Gastroesophageal sphincter (tissue), 3 donors: Measurements from ENCODE around the gene RBM4B.

Experiments
- EP300 ChIP-seq: sonication (generic); formaldehyde crosslinking; IDR thresholded peaks from one replicate; pipeline ENCODE4 v1.6.1; 2017; ENCODE audit warnings: antibody characterized with exemption, mild to moderate bottlenecking
- POLR2A ChIP-seq, 2 donors: fragments of 450-650 bp; IDR thresholded peaks; one replicate each; pipeline ENCODE4 v1.6.1; 2017; ENCODE audit warnings: antibody characterized with exemption in 2 of 2, mild to moderate bottlenecking in 2 of 2, moderate library complexity in 1 of 2
- TF ChIP-seq, protein P1 (sequence below), 4 experiments: fragments of 200-600 bp in 2 of 4; fragments of 450-650 bp in 2 of 4; sonication (generic) in 1 of 4; IDR thresholded peaks; one replicate each; pipeline ENCODE4 v1.5.1; 2017 to 2019; ENCODE audit warnings: antibody characterized with exemption in 4 of 4, mild to moderate bottlenecking in 2 of 4, moderate library complexity in 2 of 4

DNA sequence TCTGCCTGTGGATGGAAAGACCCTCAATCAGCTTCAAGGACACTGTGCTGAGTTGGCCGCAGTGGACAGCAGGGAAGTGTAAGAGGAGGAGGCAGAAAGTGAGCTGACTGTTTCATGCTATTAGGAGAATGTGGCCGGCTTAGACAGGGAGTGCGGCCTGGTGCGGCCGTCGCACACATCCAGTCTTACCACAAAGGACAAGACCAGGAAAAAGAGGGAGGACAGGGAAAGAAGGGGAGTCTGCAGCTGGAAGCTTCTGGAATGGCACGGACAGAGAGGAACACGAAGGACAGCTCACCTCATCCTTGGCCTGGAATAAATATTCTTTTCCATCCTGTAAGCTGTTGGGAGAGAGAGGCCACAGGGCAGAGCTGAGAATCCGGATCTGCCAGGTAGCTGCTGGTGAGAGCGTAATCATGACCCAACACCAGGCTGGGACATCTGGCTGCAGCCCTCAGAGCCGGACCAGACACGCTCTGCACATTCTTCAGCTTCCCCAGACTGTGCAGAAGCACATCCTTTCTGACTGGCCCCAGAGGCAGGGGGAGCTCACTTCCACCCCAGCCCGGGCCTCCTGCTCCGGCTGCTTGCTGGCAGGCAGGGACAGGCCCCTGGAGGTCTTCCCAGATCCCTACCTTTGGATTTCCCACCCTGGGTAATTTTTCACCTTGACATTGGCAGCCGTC, 8.6 kb upstream of the RBM4B start:
- TF ChIP-seq, protein P1, sequence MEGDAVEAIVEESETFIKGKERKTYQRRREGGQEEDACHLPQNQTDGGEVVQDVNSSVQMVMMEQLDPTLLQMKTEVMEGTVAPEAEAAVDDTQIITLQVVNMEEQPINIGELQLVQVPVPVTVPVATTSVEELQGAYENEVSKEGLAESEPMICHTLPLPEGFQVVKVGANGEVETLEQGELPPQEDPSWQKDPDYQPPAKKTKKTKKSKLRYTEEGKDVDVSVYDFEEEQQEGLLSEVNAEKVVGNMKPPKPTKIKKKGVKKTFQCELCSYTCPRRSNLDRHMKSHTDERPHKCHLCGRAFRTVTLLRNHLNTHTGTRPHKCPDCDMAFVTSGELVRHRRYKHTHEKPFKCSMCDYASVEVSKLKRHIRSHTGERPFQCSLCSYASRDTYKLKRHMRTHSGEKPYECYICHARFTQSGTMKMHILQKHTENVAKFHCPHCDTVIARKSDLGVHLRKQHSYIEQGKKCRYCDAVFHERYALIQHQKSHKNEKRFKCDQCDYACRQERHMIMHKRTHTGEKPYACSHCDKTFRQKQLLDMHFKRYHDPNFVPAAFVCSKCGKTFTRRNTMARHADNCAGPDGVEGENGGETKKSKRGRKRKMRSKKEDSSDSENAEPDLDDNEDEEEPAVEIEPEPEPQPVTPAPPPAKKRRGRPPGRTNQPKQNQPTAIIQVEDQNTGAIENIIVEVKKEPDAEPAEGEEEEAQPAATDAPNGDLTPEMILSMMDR (IDR thresholded peaks at IDR 0.05): no peak
- TF ChIP-seq EP300 (no peak), POLR2A (IDR thresholded peaks at IDR 0.05) (no peak)
